Gastrocnemius medialis (tissue), 4 donors: ENCODE results near the gene MAIP1.

Source experiments
- CTCF ChIP-seq, 5 experiments: fragments of 450-650 bp in 3 of 5; fragments of 200-600 bp in 2 of 5; sonication (generic) in 2 of 5; IDR thresholded peaks in 4 of 5; conservative IDR thresholded peaks in 1 of 5; 1 replicate in 4 of 5; 2 replicates in 1 of 5; pipeline ENCODE4 v1.5.1; 2016 to 2019; ENCODE audit warnings: antibody characterized with exemption in 5 of 5, mild to moderate bottlenecking in 3 of 5, moderate library complexity in 3 of 5
- POLR2A ChIP-seq, 2 donors: fragments of 450-650 bp; IDR thresholded peaks; one replicate each; pipeline ENCODE4 v1.6.1; 2017; ENCODE audit warnings: antibody characterized with exemption in 2 of 2, mild to moderate bottlenecking in 2 of 2, moderate library complexity in 2 of 2

GRCh38 chr2:200003444-200003843 lies 48.1 kb downstream of the MAIP1 start:
- TF ChIP-seq CTCF (IDR thresholded peaks at IDR 0.05 in 4 of 5, conservative IDR thresholded peaks at IDR 0.05 in 1 of 5) (no peak), POLR2A (IDR thresholded peaks at IDR 0.05) (no peak)
